GM10248 (cell line): Measurements from ENCODE around the gene WDR43.

ENCODE experiments used
- CTCF ChIA-PET: fragments of 300-600 bp; sonication (Branson Sonifier 250); formaldehyde crosslinking; extraction: SDS; loops from one replicate; lab custom pipeline; 2021; ENCODE audit warnings: antibody characterized with exemption; lab: Yijun Ruan, JAX
- POLR2A ChIA-PET: fragments of 350-650 bp; sonication (Branson Sonifier 250); formaldehyde crosslinking; extraction: SDS; loops from one replicate; lab custom pipeline; 2020; ENCODE audit warnings: antibody characterized with exemption; lab: Yijun Ruan, JAX
- DNase-seq: peaks from one replicate; pipeline ENCODE4 v3.0.0; 2012; ENCODE audit errors: extremely low spot score
- CTCF ChIP-seq: IDR thresholded peaks from 2 replicates; pipeline ENCODE4 v1.5.1; 2012; ENCODE audit warnings: mild to moderate bottlenecking, low read depth; ENCODE audit errors: extremely low read depth, missing control alignments, control extremely low read depth

WDR43 gene

DNA sequence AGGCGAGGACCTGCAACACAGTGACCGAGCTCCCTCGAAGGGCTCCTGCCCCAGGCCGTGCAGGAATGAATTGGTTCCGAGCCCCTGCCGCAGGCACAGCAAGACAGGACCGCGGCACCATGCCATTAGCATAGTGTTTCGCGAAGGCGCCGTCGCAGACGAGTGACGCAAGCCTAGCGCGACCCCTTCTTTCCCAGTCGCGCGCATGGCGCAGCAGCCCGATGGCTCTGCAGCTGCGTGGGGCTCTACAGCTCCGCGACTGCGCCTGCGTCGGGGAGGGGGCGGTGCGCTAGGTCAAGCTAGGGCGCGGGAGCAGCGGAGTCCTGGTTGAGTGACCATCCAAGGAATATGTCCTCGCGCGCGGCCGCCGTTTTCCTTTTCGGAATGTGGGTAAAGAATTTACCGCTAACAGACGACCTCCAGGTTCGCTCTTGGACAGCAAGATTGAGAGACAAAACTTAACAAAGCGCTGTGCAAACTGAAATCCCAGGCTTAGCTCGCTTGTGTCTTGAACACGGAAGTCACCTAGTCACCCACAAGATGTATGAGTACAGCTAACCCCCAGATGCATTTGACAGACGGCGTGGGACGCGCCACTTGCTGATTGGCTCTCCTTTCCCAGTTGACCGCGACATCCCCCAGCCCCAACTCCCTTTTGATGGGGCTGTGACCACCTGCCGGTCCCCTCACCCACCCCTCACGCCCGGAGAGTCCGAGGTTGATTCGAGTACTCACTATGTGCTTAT, 24.1 kb upstream of the WDR43 start, which contains the start of gene TRMT61B:
TSS of gene TRMT61B (minus strand) at position 164 of the 746 bp plus-strand sequence. CDS start at position 132, 32 bp downstream.
- ChIA-PET POLR2A (interaction anchor here (0.7 to 1.3 kb wide), 4 partner anchors 20 to 36 kb away, joined by 3 to 6 read pairs (median 3); partner anchors contain the start of gene WDR43), CTCF (interaction anchor here (0.7 to 1.8 kb wide), 6 partner anchors 9 to 276 kb away, joined by 3 to 6 read pairs (median 4); no protein-coding TSS in a partner anchor)
- no peak for TF ChIP-seq CTCF
- peak; percentile 98 for DNase-seq

- CTCF ChIA-PET = interaction anchor here (1.0 kb wide), 1 partner anchor 12 kb away, joined by 3 read pairs; no protein-coding TSS in a partner anchor
- TF ChIP-seq CTCF = no peak
- POLR2A ChIA-PET = no interaction called here
- DNase-seq = no peak
These were observed 22.8 kb upstream of the WDR43 start for GRCh38 chr2:28871620-28872019.

- no peak for TF ChIP-seq CTCF
- ChIA-PET POLR2A (no interaction called here), CTCF (interaction anchor here (1.4 kb wide), 1 partner anchor 21 kb away, joined by 3 read pairs; no protein-coding TSS in a partner anchor)
- no peak for DNase-seq
These were observed 14.3 kb upstream of the WDR43 start for GRCh38 chr2:28880193-28880592.

- TF ChIP-seq CTCF = no peak
- POLR2A ChIA-PET = interaction anchor here (0.7 to 1.2 kb wide), 2 partner anchors 23 to 163 kb away, joined by 3 to 5 read pairs; partner anchors contain the start of gene TRMT61B
- CTCF ChIA-PET = interaction anchor here (1.8 kb wide), 1 partner anchor 12 kb away, joined by 3 read pairs; no protein-coding TSS in a partner anchor
- DNase-seq = no peak
These were observed 979 bp upstream of the WDR43 start for GRCh38 chr2:28893488-28893887.

DNA sequence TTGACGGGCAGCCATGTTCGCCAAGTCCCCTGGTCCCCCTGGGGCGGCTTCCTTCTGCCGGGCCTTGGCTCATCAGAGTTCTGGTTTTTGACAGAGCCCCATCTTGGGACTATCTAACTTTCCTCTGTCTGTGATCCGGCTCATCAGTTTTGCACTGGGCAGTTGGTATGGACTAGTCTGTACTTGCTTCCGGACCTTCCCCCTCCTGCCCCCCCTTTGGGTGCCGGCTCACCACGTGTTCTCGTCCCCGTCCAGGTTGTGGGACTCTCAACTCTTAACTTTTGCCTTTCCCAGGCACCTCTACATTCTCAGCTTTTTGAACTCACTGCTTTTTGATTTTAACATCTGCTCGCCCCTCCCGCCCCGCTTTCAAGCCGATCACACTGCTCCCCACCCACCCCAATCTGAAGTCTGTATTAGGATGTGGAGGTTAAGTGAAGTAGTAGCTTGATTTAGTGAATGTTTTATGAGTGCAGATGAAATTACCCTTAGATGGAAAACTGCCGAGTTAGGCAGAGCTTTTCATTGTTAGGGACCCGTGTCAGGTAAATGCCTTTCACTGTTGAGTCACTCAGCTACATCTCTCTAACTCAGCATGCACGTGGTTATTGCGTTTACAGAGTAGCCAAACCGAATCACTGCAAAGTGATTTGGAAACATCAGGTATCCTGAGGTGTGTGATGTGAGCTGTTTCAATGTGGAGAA, 874 bp downstream of the WDR43 start:
- POLR2A ChIA-PET = interaction anchor here (1.2 kb wide), 1 partner anchor 25 kb away, joined by 6 read pairs; the partner anchor contains the start of gene TRMT61B
- peak; percentile 43 for DNase-seq
- no peak for TF ChIP-seq CTCF
- CTCF ChIA-PET = interaction anchor here (0.8 to 1.9 kb wide), 4 partner anchors 13 to 64 kb away, joined by 3 to 6 read pairs (median 3); no protein-coding TSS in a partner anchor

- no peak for TF ChIP-seq CTCF
- CTCF ChIA-PET = interaction anchor here (1.3 to 1.9 kb wide), 3 partner anchors 13 to 303 kb away, joined by 5 to 6 read pairs (median 6); no protein-coding TSS in a partner anchor
- DNase-seq = no peak
- POLR2A ChIA-PET = no interaction called here
These were observed 2.4 kb downstream of the WDR43 start for GRCh38 chr2:28896906-28897305.
